MM.1S (cell line): ENCODE measurements around the gene IFRD1.

ENCODE experiments used
- DNase-seq: peaks from one replicate; pipeline ENCODE4 v3.0.0-alpha.2; 2015
- H2AFZ ChIP-seq: fragments of 300-600 bp; sonication (generic); 2 replicates; pipeline ENCODE4 v1.6.0; 2016; ENCODE audit warnings: antibody characterized with exemption, low read length
- H3F3A ChIP-seq: fragments of 300-600 bp; sonication (generic); 2 replicates; pipeline ENCODE4 v1.6.1; 2016; ENCODE audit warnings: mild to moderate bottlenecking, antibody characterized with exemption, low read length, moderate library complexity, mixed read lengths; ENCODE audit not compliant: insufficient read depth
- H3K27ac ChIP-seq: fragments of 300-600 bp; sonication (generic); 2 replicates; pipeline ENCODE4 v1.5.1; 2016; ENCODE audit warnings: mild to moderate bottlenecking, low read length
- H3K27me3 ChIP-seq: fragments of 300-600 bp; sonication (generic); replicated peaks from 2 replicates; pipeline ENCODE4 v1.6.0; 2016; ENCODE audit warnings: low read length; ENCODE audit not compliant: insufficient read depth
- H3K36me3 ChIP-seq: fragments of 300-600 bp; sonication (generic); replicated peaks from 2 replicates; pipeline ENCODE4 v1.6.1; 2016; ENCODE audit warnings: mild to moderate bottlenecking, low read length, mixed read lengths; ENCODE audit not compliant: insufficient read depth
- H3K4me1 ChIP-seq: fragments of 300-600 bp; sonication (generic); 2 replicates; pipeline ENCODE4 v1.6.1; 2016; ENCODE audit warnings: low read length, mixed read lengths
- H3K4me2 ChIP-seq: fragments of 300-600 bp; sonication (generic); 2 replicates; pipeline ENCODE4 v1.6.0; 2016; ENCODE audit warnings: low read depth, low read length
- H3K4me3 ChIP-seq: fragments of 300-600 bp; sonication (generic); 2 replicates; pipeline ENCODE4 v1.5.1; 2016; ENCODE audit warnings: low read length, mixed read lengths
- H3K79me2 ChIP-seq: fragments of 300-600 bp; sonication (generic); 2 replicates; pipeline ENCODE4 v1.6.1; 2016; ENCODE audit warnings: mixed run types, low read length, mixed read lengths
- H3K9ac ChIP-seq: fragments of 300-600 bp; sonication (generic); 2 replicates; pipeline ENCODE4 v1.6.1; 2016; ENCODE audit warnings: low read length, mixed read lengths
- H3K9me2 ChIP-seq: fragments of 300-600 bp; sonication (generic); replicated peaks from 2 replicates; pipeline ENCODE4 v1.6.1; 2016; ENCODE audit warnings: mild to moderate bottlenecking, low read length, mixed read lengths; ENCODE audit not compliant: insufficient read depth
- H3K9me3 ChIP-seq: fragments of 300-600 bp; sonication (generic); replicated peaks from 2 replicates; pipeline ENCODE4 v1.6.1; 2016; ENCODE audit warnings: mild to moderate bottlenecking, low read length, mixed read lengths; ENCODE audit not compliant: insufficient read depth
- H4K20me1 ChIP-seq: fragments of 300-600 bp; sonication (generic); 2 replicates; pipeline ENCODE4 v1.6.1; 2016; ENCODE audit warnings: mild to moderate bottlenecking, low read length, moderate library complexity, mixed read lengths; ENCODE audit not compliant: insufficient read depth
- CTCF ChIP-seq: fragments of 300-600 bp; sonication (generic); IDR thresholded peaks from 2 replicates; pipeline ENCODE4 v1.5.1; 2016; ENCODE audit warnings: antibody characterized with exemption, low read length, mixed read lengths
- EZH2 ChIP-seq: fragments of 300-600 bp; sonication (generic); optimal IDR thresholded peaks from 2 replicates; pipeline ENCODE3; 2017; ENCODE audit warnings: low read depth, mild to moderate bottlenecking, antibody characterized with exemption, low read length, mixed read lengths
- EZH2phosphoT487 ChIP-seq: fragments of 300-600 bp; sonication (generic); IDR thresholded peaks from 2 replicates; pipeline ENCODE4 v1.6.1; 2018; ENCODE audit warnings: antibody characterized with exemption, low read length

Gene IFRD1

DNA sequence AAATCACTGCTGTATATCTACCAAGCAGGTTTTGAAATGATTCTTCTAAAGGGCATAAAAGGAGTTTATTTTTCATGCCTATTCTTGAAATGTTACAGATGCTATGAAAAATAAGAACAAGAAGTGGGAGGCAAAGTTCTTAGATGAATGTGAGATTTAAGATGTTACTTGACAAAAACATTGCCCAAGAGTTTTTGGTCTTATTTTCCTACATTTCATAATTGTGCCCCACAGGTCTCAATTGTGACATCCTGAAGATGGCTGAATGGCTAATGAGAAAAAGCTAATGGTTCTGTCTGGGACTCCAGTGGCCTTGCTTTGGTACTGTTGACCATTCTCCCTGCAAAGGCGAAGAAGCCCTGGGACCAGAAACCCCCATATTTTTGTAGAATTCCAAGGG lies 43.0 kb upstream of the IFRD1 start:
- no peaks in the 10 kb centered on the region for H3K9me2 ChIP-seq
- TF ChIP-seq CTCF: no peak
- TF ChIP-seq EZH2: no peak
- TF ChIP-seq EZH2phosphoT487: no peak

DNA sequence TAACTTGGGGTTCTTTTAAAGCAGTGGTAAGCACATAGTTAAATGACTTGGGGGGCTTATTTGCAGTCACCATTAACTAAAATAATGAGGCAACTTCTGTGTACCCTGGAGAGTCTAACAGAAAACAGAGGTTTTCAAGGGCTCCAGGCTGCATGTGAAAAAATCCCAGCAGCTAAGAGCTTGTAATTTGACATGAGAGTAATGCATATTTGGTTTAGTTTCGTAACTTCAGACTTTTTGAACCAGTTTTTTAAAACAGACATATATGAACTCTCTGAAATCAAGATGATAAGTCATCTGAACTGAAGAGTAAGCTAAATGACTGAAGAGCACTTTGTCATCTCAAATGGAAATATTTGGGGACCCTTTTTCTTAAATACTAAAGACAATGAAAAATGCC lies 40.2 kb upstream of the IFRD1 start:
- Histone ChIP-seq H3F3A (no peaks in the 10 kb centered on the region), H3K27ac (no peak overlapping the region), H3K4me1 (no peaks in the 10 kb centered on the region), H3K9me2 (no peaks in the 10 kb centered on the region), H3K36me3 (no peaks in the 10 kb centered on the region), H3K4me3 (no peak overlapping the region), H2AFZ (no peak overlapping the region), H3K9ac (no peak overlapping the region), H3K27me3 (no peaks in the 10 kb centered on the region), H4K20me1 (no peaks in the 10 kb centered on the region), H3K79me2 (no peaks in the 10 kb centered on the region), H3K9me3 (no peaks in the 10 kb centered on the region), H3K4me2 (no peak overlapping the region)
- TF ChIP-seq CTCF (no peak), EZH2 (no peak)
- DNase-seq: no peak

More for the DNA sequence above, 43.0 kb upstream of the IFRD1 start:
- H4K20me1 ChIP-seq: no peaks in the 10 kb centered on the region
- H2AFZ ChIP-seq: no peak overlapping the region
- H3K36me3 ChIP-seq: no peaks in the 10 kb centered on the region
- no peaks in the 10 kb centered on the region for H3K4me1 ChIP-seq
- H3K79me2 ChIP-seq: no peaks in the 10 kb centered on the region
- no peaks in the 10 kb centered on the region for H3K27me3 ChIP-seq
- H3K4me3 ChIP-seq: no peak overlapping the region
- H3K9ac ChIP-seq: no peak overlapping the region
- no peak for DNase-seq
- H3F3A ChIP-seq: no peaks in the 10 kb centered on the region
- H3K27ac ChIP-seq: no peak overlapping the region
- no peaks in the 10 kb centered on the region for H3K9me3 ChIP-seq
- H3K4me2 ChIP-seq: no peak overlapping the region

DNA sequence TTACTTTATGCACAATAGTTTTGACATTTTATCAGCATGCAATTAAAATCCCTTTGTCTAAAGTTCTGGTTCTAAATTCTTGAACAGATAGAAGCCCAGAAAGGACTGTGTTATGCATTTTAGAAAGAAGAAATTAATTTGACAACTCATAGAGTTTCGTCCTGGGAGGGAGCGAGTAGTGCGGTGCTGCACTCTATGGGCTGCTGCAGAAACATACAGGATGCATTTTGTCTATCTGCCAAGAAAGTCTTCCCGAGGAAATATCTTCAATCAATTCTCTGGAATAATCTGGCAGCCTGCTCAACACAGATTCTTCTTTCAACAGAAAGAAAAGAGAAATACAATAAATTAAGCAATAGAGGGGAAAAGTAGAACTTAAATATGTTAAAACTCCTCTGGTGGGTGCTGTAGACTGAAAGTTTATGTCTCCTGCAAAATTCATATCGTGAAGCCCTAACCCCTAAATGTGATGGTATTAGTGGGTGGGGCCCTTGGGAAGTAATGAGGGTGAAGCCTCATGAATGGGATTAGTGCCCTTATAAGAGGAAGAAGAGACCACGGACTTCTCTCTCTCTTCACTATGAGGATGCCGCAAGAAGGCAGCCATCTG lies 39.0 kb upstream of the IFRD1 start:
- no peaks in the 10 kb centered on the region for H3K27me3 ChIP-seq
- no peak overlapping the region for H3K27ac ChIP-seq
- no peak for TF ChIP-seq EZH2
- peak; percentile 77 for TF ChIP-seq CTCF
- TF ChIP-seq EZH2phosphoT487: no peak
- no peaks in the 10 kb centered on the region for H3K9me2 ChIP-seq
- H3K4me3 ChIP-seq: no peak overlapping the region
- peaks cover 4% of the 10 kb centered on the region for H3K4me1 ChIP-seq
- no peaks in the 10 kb centered on the region for H4K20me1 ChIP-seq
- no peaks in the 10 kb centered on the region for H3F3A ChIP-seq
- H2AFZ ChIP-seq: no peak overlapping the region
- H3K36me3 ChIP-seq: no peaks in the 10 kb centered on the region
- H3K9me3 ChIP-seq: no peaks in the 10 kb centered on the region
- DNase-seq: peak; percentile 53
- H3K9ac ChIP-seq: no peak overlapping the region
- H3K4me2 ChIP-seq: no peak overlapping the region
- no peaks in the 10 kb centered on the region for H3K79me2 ChIP-seq
